Neuron (in vitro differentiated cells): ENCODE results near the gene TOPORS.

ENCODE experiments used
- H2AFZ ChIP-seq: one replicate; pipeline ENCODE4 v1.6.1; 2013; ENCODE audit warnings: low read depth, mild to moderate bottlenecking, inconsistent platforms, low read length, moderate library complexity
- H3K27me3 ChIP-seq: one replicate; pipeline ENCODE4 v1.6.1; 2013; ENCODE audit warnings: low read length; ENCODE audit not compliant: insufficient read depth
- H3K36me3 ChIP-seq: one replicate; pipeline ENCODE4 v1.6.1; 2013; ENCODE audit warnings: low read length; ENCODE audit not compliant: insufficient read depth
- H3K4me1 ChIP-seq: one replicate; pipeline ENCODE4 v1.6.1; 2013; ENCODE audit warnings: low read length; ENCODE audit not compliant: insufficient read depth
- H3K4me3 ChIP-seq: 2 replicates; pipeline ENCODE4 v1.5.1; 2013; ENCODE audit warnings: mild to moderate bottlenecking, low read length, moderate library complexity
- H3K9me3 ChIP-seq: one replicate; pipeline ENCODE4 v1.6.1; 2013; ENCODE audit warnings: low read length

TOPORS gene

DNA sequence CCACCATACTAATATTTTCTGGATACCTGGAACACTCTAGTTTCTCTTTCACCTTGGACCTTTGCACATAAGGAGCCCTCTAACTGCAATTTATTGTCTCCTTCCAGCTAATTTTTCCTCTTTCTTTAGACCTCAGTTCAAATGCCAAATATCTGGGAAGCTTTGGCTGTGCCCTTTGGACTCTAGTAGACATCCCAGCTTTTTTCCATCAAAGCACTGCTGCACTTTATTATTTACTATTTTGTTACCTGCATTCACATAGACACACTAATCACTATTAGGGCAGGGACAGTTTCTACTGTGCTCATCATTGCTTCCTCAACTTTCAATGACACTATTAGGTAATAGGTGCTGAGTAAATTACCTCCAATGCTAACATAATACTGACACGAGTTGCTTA, 28.5 kb downstream of the TOPORS start:
- no peak overlapping the region for H2AFZ ChIP-seq
- no peak overlapping the region for H3K4me3 ChIP-seq
- no peaks in the 10 kb centered on the region for H3K9me3 ChIP-seq
- H3K36me3 ChIP-seq, result no peaks in the 10 kb centered on the region
- H3K27me3 ChIP-seq, result no peaks in the 10 kb centered on the region
- peaks cover 22% of the 10 kb centered on the region for H3K4me1 ChIP-seq

DNA sequence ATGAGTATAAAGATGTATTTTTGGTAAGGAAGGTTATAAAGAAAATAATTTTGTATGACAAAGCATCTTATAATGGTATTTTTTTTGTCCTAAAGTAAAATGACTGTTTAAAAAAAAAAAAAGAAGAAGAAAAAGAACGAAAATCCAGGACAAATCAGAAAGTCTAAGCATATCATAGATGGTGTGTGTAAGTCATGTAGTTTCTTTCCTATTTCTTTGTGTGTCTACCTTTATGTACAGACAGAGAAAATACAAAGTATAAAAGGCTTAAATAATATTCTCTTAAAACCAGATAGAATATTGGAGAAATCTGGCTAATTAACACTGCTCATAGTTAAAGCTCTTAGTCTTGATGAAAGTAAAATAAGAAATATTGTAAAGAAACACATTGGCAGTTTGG, 34.1 kb downstream of the TOPORS start:
- Histone ChIP-seq H3K4me3 (no peak overlapping the region), H3K27me3 (no peaks in the 10 kb centered on the region), H3K36me3 (no peaks in the 10 kb centered on the region), H3K9me3 (peaks cover 2% of the 10 kb centered on the region), H3K4me1 (no peaks in the 10 kb centered on the region), H2AFZ (no peak overlapping the region)

DNA sequence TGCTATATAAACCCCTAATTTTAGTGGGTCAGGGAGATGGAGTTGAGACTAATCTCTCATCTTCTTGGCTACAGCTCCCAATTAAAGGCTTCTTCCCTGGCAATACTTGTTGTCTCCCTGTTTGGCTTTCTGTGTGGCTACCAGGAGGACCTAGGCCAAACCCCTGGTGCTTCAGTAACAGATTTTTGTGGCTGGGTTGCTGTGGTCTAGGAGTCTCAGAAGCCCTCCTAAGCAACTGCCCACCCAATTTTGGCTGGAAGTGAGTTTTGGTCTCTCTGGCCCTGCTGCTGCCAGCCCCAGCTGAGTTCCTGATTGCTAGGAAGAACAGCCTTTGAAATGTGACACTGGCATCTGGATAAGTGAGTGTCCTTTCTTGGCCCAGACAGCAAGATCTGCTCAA, 36.1 kb downstream of the TOPORS start:
- H3K36me3 ChIP-seq, result no peaks in the 10 kb centered on the region
- H3K27me3 ChIP-seq, result no peaks in the 10 kb centered on the region
- no peak overlapping the region for H3K4me3 ChIP-seq
- no peaks in the 10 kb centered on the region for H3K4me1 ChIP-seq
- H2AFZ ChIP-seq, result no peak overlapping the region
- H3K9me3 ChIP-seq, result peaks cover 2% of the 10 kb centered on the region

DNA sequence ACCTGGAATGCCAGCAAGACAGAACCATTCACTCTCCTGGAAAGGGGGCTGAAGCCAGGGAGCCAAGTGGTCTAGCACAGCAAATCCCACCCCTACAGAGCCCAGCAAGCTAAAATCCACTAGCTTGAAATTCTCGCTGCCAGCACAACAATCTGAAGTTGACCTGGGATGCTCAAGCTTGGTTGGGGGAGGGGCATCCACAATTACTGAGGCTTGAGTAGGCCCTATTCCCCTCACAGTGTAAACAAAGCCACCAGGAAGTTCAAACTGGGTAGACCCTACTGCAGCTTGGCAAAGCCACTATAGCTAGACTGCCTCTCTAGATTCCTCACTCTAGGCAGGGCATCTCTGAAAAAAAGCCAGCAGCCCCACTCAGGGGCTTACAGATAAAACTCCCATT, 43.7 kb downstream of the TOPORS start:
- H2AFZ ChIP-seq, result no peak overlapping the region
- H3K4me1 ChIP-seq, result no peaks in the 10 kb centered on the region
- H3K4me3 ChIP-seq, result no peak overlapping the region
- no peaks in the 10 kb centered on the region for H3K36me3 ChIP-seq
- H3K27me3 ChIP-seq, result no peaks in the 10 kb centered on the region
- H3K9me3 ChIP-seq, result no peaks in the 10 kb centered on the region

DNA sequence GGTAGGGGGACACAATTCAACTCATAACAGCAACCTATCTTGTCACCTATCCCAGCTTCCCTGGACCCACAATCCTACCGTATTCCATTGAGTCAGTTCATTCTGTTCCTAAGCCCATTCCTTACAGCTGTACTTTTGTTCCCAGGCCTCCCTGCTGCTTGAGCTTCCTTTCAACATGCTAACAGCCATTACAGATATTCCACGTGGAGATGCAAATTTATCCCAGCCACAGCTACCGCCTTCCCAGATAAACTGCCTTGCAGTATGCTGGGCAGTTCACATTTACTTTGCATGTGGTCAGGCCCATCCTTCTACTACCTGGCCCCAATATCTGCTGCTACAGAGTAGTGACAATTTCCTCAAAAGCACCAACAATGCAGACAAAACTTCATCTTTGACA, 49.4 kb downstream of the TOPORS start:
- Histone ChIP-seq H3K4me1 (no peaks in the 10 kb centered on the region), H3K27me3 (no peaks in the 10 kb centered on the region), H2AFZ (no peak overlapping the region), H3K4me3 (no peak overlapping the region), H3K36me3 (no peaks in the 10 kb centered on the region), H3K9me3 (no peaks in the 10 kb centered on the region)

DNA sequence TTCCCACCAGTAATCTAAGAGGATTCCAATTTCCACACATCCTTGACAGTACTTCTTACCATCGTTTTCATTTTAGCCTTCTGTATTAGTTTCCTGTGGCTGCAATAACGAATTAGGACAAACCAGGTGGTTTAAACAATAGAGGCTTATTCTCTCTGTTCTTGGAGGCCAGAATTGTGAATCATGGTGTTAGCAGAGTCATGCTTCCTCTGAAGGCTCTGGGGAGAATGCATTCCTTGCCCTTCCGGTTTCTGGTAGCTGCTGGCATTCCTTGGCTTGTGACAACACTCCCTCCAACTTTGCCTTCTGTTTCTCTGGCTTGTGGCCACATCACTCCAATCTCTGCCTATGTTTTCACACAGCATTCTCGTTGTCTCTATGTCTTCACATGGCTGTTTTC, 49.9 kb downstream of the TOPORS start:
- Histone ChIP-seq H2AFZ (no peak overlapping the region), H3K9me3 (no peaks in the 10 kb centered on the region), H3K4me1 (no peaks in the 10 kb centered on the region), H3K36me3 (no peaks in the 10 kb centered on the region), H3K27me3 (no peaks in the 10 kb centered on the region), H3K4me3 (no peak overlapping the region)

DNA sequence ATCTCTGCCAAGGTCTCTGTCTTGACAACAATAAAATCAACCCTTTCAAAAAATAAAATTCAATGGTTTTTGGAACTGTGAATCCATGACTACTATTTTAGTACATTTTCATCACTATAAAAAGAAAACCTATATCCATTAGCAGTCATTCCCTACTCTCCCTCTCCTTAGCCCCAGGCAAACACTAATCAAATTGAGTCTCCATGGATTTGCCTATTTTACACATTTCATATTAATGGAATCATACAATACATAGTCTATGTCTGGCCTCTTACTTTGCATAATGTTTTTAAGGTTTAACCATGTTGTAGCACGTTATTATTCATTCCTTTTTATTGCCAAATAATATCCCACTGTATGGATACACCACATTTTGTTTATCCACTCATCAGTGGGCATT, 50.5 kb downstream of the TOPORS start:
- no peaks in the 10 kb centered on the region for H3K27me3 ChIP-seq
- no peaks in the 10 kb centered on the region for H3K9me3 ChIP-seq
- H2AFZ ChIP-seq, result no peak overlapping the region
- H3K4me3 ChIP-seq, result no peak overlapping the region
- no peaks in the 10 kb centered on the region for H3K36me3 ChIP-seq
- no peaks in the 10 kb centered on the region for H3K4me1 ChIP-seq

DNA sequence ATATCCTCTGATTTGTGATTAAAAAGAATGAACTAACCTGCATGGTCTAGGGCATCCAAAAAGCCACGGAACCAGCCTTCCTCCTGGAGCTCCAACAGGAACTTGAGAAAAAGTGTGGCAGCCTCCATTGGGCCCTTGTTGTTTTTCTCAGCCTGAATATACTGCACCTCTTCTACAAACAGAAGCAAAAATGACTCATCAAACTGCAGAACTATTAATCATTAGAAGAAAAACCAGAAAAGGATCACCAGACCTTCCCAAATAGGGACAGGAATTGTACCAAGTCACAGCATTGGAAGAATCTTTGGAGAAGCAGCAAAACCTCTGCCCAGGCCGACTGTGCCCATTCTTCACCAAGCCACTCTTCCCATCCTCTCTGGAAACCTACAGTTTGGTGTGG, 51.6 kb downstream of the TOPORS start:
- no peaks in the 10 kb centered on the region for H3K4me1 ChIP-seq
- H2AFZ ChIP-seq, result no peak overlapping the region
- no peaks in the 10 kb centered on the region for H3K27me3 ChIP-seq
- no peak overlapping the region for H3K4me3 ChIP-seq
- no peaks in the 10 kb centered on the region for H3K9me3 ChIP-seq
- no peaks in the 10 kb centered on the region for H3K36me3 ChIP-seq

DNA sequence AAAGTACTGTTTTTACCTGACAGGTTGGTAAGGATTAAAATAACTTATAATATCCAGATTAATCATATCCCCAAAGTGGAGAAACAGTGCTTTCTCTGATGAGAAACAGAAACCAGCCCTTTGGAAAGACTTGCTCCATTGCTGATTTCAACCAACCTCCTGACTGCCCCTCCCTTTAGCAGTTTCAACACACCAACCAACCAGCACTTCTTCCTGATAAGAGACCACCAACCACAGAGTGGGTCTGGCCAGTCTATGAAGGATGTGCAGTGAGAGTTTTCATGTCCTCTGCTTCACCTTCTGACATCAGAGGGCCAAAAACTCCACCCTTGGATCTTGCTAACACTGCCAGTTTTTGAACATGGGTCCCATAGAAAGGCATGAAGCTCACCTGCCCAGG, 54.5 kb downstream of the TOPORS start:
- H3K4me3 ChIP-seq, result no peak overlapping the region
- H3K4me1 ChIP-seq, result no peaks in the 10 kb centered on the region
- H2AFZ ChIP-seq, result no peak overlapping the region
- H3K36me3 ChIP-seq, result no peaks in the 10 kb centered on the region
- H3K9me3 ChIP-seq, result no peaks in the 10 kb centered on the region
- H3K27me3 ChIP-seq, result no peaks in the 10 kb centered on the region

DNA sequence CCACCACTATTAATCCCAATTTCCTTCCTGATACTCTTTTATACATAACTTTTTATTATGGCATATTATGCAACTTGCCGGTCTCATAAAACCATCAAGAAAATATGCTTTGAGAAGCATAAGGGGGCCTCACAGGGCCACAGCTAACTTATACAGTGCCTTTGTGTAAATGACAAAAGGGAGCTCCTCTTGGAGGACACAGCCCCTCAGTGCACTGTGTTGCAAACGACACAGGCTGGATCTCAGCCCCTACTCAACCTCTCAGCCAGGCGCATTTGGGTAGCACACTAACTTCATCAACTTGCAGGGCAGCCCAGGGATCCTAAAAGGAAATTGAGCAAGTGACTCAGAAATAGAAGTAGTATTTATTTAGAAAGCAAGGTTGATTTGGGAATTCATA, 61.8 kb downstream of the TOPORS start:
- peaks cover 13% of the 10 kb centered on the region for H3K36me3 ChIP-seq
- no peak overlapping the region for H3K4me3 ChIP-seq
- H2AFZ ChIP-seq, result no peak overlapping the region
- H3K4me1 ChIP-seq, result peaks cover 11% of the 10 kb centered on the region
- H3K9me3 ChIP-seq, result no peaks in the 10 kb centered on the region
- H3K27me3 ChIP-seq, result no peaks in the 10 kb centered on the region
